Body of pancreas (tissue), 4 donors: Measurements from ENCODE around the gene THSD4.

Source experiments
- POLR2A ChIP-seq, 3 donors: fragments of 450-650 bp; IDR thresholded peaks; one replicate each; pipeline ENCODE4 v1.6.1; 2016; ENCODE audit warnings: antibody characterized with exemption in 3 of 3, mild to moderate bottlenecking in 2 of 3
- TF ChIP-seq, protein P1 (sequence below), 7 experiments: fragments of 450-650 bp in 4 of 7; fragments of 200-600 bp in 3 of 7; sonication (generic) in 3 of 7; IDR thresholded peaks; one replicate each; pipeline ENCODE4 v1.5.1; 2016 to 2019; ENCODE audit warnings: antibody characterized with exemption in 7 of 7

DNA sequence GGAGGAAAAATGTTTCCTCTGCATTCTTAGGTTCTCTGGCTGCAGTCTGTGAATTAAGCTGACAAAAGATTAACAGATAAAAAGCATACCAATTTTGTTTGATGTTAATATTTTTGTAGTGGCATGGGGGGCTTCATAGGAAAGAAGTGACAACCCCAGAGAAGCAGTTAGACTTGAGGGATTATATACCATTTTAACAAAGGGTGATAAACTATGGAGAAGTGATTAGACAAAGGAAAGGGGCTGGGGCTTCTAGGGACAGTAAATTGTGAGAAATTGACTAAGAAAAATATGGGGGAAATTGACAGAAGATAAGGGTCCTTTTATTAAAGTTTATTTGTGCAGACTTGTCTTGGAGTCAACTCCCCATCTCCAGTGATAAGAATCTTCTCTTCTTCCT, 639.4 kb downstream of the THSD4 start:
- TF ChIP-seq, protein P1, sequence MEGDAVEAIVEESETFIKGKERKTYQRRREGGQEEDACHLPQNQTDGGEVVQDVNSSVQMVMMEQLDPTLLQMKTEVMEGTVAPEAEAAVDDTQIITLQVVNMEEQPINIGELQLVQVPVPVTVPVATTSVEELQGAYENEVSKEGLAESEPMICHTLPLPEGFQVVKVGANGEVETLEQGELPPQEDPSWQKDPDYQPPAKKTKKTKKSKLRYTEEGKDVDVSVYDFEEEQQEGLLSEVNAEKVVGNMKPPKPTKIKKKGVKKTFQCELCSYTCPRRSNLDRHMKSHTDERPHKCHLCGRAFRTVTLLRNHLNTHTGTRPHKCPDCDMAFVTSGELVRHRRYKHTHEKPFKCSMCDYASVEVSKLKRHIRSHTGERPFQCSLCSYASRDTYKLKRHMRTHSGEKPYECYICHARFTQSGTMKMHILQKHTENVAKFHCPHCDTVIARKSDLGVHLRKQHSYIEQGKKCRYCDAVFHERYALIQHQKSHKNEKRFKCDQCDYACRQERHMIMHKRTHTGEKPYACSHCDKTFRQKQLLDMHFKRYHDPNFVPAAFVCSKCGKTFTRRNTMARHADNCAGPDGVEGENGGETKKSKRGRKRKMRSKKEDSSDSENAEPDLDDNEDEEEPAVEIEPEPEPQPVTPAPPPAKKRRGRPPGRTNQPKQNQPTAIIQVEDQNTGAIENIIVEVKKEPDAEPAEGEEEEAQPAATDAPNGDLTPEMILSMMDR (IDR thresholded peaks at IDR 0.05): no peak
- TF ChIP-seq POLR2A (IDR thresholded peaks at IDR 0.05): no peak
